Omental fat pad (tissue), 4 donors: ENCODE data around the gene DMBX1. TPM values are rescaled to one million over a fixed set of nuclear protein-coding genes. Genes with fewer than 3 reads are reported as not detected.

ENCODE experiments used
- ATAC-seq: fragments of 150-250 bp; one replicate; pipeline ENCODE4 v1.9.1; 2016; ENCODE audit warnings: mild to moderate bottlenecking, moderate library complexity; ENCODE audit not compliant: low FRiP score
- DNase-seq: peaks from one replicate; pipeline ENCODE4 v3.0.0-alpha.2; 2019; ENCODE audit warnings: low spot score
- CTCF ChIP-seq, 3 donors: fragments of 450-650 bp; IDR thresholded peaks; one replicate each; pipeline ENCODE4 v1.5.1; 2016 to 2017; ENCODE audit warnings: antibody characterized with exemption in 3 of 3, mild to moderate bottlenecking in 3 of 3, moderate library complexity in 2 of 3
- total RNA-seq, 4 donors: library from RNA; depleted of rRNA; stranded (reverse); fragments of >200 nt; gene quantifications; one replicate each; pipeline ENCODE4 v1.1.0, GENCODE V29; 2016

The DMBX1 gene
- total RNA-seq, 4 donors from 2014 or later, result not detected

GRCh38 chr1:46530311-46530710, 40.7 kb downstream of the DMBX1 start:
- ATAC-seq, result no peak
- TF ChIP-seq CTCF (IDR thresholded peaks at IDR 0.05), result no peak

GRCh38 chr1:46530791-46531409, 41.3 kb downstream of the DMBX1 start:
- TF ChIP-seq CTCF (IDR thresholded peaks at IDR 0.05), result no peak
- ATAC-seq, result no peak
- no peak for DNase-seq

More at GRCh38 chr1:46530311-46530710, 40.7 kb downstream of the DMBX1 start:
- no peak for DNase-seq

- no peak for TF ChIP-seq CTCF (IDR thresholded peaks at IDR 0.05)
- ATAC-seq, result no peak
- no peak for DNase-seq
Observed at GRCh38 chr1:46532095-46532494, 42.5 kb downstream of the DMBX1 start.

GRCh38 chr1:46532498-46533178, 43.0 kb downstream of the DMBX1 start:
- TF ChIP-seq CTCF (IDR thresholded peaks at IDR 0.05), result no peak
- no peak for DNase-seq
- peak; percentile 67 for ATAC-seq

GRCh38 chr1:46533179-46533864, 43.7 kb downstream of the DMBX1 start:
- DNase-seq (no peak), ATAC-seq (peak; percentile 22)
- TF ChIP-seq CTCF (IDR thresholded peaks at IDR 0.05), result no peak

- TF ChIP-seq CTCF (IDR thresholded peaks at IDR 0.05), result no peak
- no peak for DNase-seq
- no peak for ATAC-seq
Observed at GRCh38 chr1:46535063-46535462, 45.4 kb downstream of the DMBX1 start.
